ENCODE measurements around the gene COQ8A. TPM values are rescaled to one million over a fixed set of nuclear protein-coding genes. Genes with fewer than 3 reads are reported as not detected.

Gene COQ8A
- polyA plus RNA-seq, 1 donor from 2014 or later: 57.4 TPM

GRCh38 chr1:227003165-227003564 lies 63.1 kb downstream of the COQ8A start:
- Mint-ChIP-seq H3K4me3 (no peak overlapping the region), H3K4me1 (peaks cover 0 to 1% (median 0%) of the 10 kb centered on the region in 3 donors), H3K36me3 (no peaks in the 10 kb centered on the region), H3K27me3 (peaks cover 3% of the 10 kb centered on the region), H3K27ac (no peak overlapping the region), H3K9me3 (peaks cover 0 to 5% (median 0%) of the 10 kb centered on the region in 3 donors)

DNA sequence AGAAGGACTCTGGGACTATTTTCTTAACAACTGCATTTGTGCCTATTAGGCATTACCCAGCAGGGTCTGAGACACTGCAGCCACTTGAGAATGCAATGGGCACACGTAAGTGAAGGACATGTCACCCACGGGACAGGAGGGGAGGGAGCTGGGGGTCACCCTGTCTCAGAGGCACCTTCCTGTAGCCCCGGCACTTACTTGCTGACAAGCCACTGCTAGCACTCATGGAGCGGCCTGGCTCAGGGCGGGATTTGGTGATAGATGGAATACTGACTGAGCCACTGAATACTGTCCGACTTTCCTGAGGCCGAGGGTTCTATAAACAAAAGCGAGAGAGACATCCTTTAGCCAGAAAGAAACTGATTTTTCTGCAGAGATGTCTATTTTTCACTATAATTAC lies 64.7 kb downstream of the COQ8A start:
- H3K27me3 Mint-ChIP-seq: peaks cover 3% of the 10 kb centered on the region
- H3K9me3 Mint-ChIP-seq: no peaks in the 10 kb centered on the region
- peaks cover 0 to 1% (median 0%) of the 10 kb centered on the region in 3 donors for H3K4me1 Mint-ChIP-seq
- no peaks in the 10 kb centered on the region for H3K36me3 Mint-ChIP-seq
- H3K4me3 Mint-ChIP-seq: no peak overlapping the region
- peak overlapping the region in 1 of 3 donors; percentile 5 for H3K27ac Mint-ChIP-seq

DNA sequence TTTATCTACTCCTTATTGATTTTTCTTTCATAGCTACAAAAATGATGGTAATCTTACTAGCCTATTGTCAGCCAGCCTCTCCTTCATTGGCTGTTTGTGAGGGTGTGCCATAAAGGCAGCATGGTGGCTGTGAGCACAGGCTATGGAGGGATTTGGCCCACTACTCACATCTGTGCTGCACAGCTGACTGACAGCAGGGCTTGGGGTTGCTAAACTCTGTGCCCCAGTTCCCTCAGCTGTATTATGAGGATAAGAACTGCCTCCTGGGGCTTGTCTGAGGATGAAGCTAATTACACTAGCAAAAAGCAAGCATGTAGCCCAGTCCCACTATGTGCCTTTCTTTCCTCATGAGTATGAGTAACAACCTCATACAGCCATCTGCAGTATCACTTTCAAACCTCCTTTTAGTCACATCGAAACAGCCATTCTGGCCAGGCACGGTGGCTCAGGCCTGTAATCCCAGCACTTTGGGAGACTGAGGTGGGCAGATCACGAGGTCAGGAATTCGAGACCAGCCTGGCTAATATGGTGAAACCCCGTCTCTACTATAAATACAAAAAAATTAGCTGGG lies 66.2 kb downstream of the COQ8A start:
- H3K27ac Mint-ChIP-seq: no peak overlapping the region
- no peaks in the 10 kb centered on the region for H3K36me3 Mint-ChIP-seq
- H3K4me1 Mint-ChIP-seq: peaks cover 0 to 1% (median 0%) of the 10 kb centered on the region in 3 donors
- H3K9me3 Mint-ChIP-seq: no peaks in the 10 kb centered on the region
- H3K4me3 Mint-ChIP-seq: no peak overlapping the region
- H3K27me3 Mint-ChIP-seq: peaks cover 3% of the 10 kb centered on the region

DNA sequence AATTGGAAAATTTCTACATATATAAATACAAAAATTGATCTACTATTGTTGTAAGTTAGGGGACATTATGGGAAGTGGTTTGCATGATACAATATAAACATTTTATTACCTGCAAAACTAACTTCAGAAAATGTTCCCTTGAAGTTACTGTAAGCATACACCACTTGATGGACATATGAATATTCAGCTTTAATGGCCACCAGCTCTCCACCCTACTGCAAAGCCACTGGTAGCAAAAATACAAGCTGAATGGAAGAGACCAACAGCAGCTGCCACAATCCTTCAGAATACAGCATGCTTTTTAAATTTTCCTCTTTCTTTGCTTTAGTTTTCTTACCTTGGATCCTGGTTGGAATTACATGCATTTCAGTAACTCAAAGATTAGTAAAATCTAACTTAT lies 69.8 kb downstream of the COQ8A start:
- Mint-ChIP-seq H3K4me1 (peaks cover 0 to 1% (median 0%) of the 10 kb centered on the region in 3 donors), H3K27me3 (peaks cover 3% of the 10 kb centered on the region), H3K4me3 (no peak overlapping the region), H3K36me3 (no peaks in the 10 kb centered on the region), H3K27ac (no peak overlapping the region), H3K9me3 (no peaks in the 10 kb centered on the region)

- H3K4me1 Mint-ChIP-seq: peaks cover 0 to 1% (median 0%) of the 10 kb centered on the region in 3 donors
- no peak overlapping the region for H3K4me3 Mint-ChIP-seq
- H3K27me3 Mint-ChIP-seq: peaks cover 3% of the 10 kb centered on the region
- H3K36me3 Mint-ChIP-seq: no peaks in the 10 kb centered on the region
- no peaks in the 10 kb centered on the region for H3K9me3 Mint-ChIP-seq
- no peak overlapping the region for H3K27ac Mint-ChIP-seq
Observed at GRCh38 chr1:227010645-227011044, 70.6 kb downstream of the COQ8A start.

DNA sequence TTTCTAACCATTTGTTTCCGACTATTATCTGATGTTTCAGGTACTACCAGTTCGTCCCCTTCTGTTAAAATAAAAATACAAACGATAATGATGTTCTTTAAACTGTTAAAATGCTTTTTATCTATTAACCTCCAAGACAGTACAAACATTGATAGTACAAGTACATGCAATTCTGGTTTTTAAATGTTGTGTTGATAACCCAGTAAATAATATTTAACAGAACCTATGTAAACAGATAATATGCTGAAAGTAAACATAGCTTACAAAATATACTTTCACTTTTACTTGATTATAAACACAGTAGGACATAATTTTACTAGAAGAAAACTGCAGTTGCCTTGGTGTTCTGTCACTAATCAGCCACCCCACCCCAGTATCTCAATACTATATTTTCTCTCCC lies 76.9 kb downstream of the COQ8A start:
- no peaks in the 10 kb centered on the region for H3K36me3 Mint-ChIP-seq
- H3K27ac Mint-ChIP-seq: no peak overlapping the region
- H3K27me3 Mint-ChIP-seq: no peaks in the 10 kb centered on the region
- peaks cover 2 to 8% (median 5%) of the 10 kb centered on the region in 3 donors for H3K9me3 Mint-ChIP-seq
- no peak overlapping the region for H3K4me3 Mint-ChIP-seq
- no peaks in the 10 kb centered on the region for H3K4me1 Mint-ChIP-seq

GRCh38 chr1:227032396-227032795 lies 92.3 kb downstream of the COQ8A start:
- Mint-ChIP-seq H3K36me3 (peaks cover under 1% of the 10 kb centered on the region), H3K4me1 (peaks cover 0 to 4% (median 0%) of the 10 kb centered on the region in 3 donors), H3K27me3 (peaks cover 2% of the 10 kb centered on the region), H3K4me3 (no peak overlapping the region), H3K27ac (no peak overlapping the region), H3K9me3 (no peaks in the 10 kb centered on the region)

- no peaks in the 10 kb centered on the region for H3K36me3 Mint-ChIP-seq
- peaks cover 6% of the 10 kb centered on the region for H3K27me3 Mint-ChIP-seq
- peaks cover 0 to 3% (median 0%) of the 10 kb centered on the region in 3 donors for H3K9me3 Mint-ChIP-seq
- H3K4me1 Mint-ChIP-seq: peaks cover 0 to 4% (median 0%) of the 10 kb centered on the region in 3 donors
- H3K4me3 Mint-ChIP-seq: no peak overlapping the region
- H3K27ac Mint-ChIP-seq: no peak overlapping the region
Observed at GRCh38 chr1:227033880-227034279, 93.8 kb downstream of the COQ8A start.

DNA sequence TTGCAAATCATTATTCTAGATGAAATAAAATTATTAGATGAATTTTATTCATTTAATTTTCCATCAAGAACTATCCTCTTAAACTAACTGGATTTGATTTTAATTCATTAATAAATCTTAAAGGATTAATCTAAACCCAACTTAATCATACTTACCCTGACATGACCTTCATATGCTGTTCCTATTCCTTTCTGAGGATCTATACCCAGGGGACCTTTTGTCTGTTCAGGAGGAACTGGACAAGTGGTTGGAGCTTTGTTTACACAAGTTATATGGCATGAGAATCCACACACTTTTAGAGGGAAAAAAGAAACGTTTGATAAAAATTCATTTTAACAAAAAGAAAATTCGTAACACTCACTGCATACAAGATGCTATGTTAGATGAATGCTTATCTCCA lies 95.2 kb downstream of the COQ8A start:
- Mint-ChIP-seq H3K9me3 (peaks cover 0 to 3% (median 0%) of the 10 kb centered on the region in 3 donors), H3K4me3 (no peak overlapping the region)

GRCh38 chr1:227037121-227037520 lies 97.0 kb downstream of the COQ8A start:
- peaks cover 0 to 4% (median 0%) of the 10 kb centered on the region in 3 donors for H3K4me1 Mint-ChIP-seq
- H3K27ac Mint-ChIP-seq: no peak overlapping the region
- H3K9me3 Mint-ChIP-seq: peaks cover 0 to 3% (median 0%) of the 10 kb centered on the region in 3 donors
- peaks cover 6% of the 10 kb centered on the region for H3K27me3 Mint-ChIP-seq
- H3K36me3 Mint-ChIP-seq: peaks cover 2% of the 10 kb centered on the region
- H3K4me3 Mint-ChIP-seq: no peak overlapping the region

More for the DNA sequence above, 95.2 kb downstream of the COQ8A start:
- peaks cover 6% of the 10 kb centered on the region for H3K27me3 Mint-ChIP-seq
- no peak overlapping the region for H3K27ac Mint-ChIP-seq
- H3K4me1 Mint-ChIP-seq: peaks cover 0 to 4% (median 0%) of the 10 kb centered on the region in 3 donors
- peaks cover 2% of the 10 kb centered on the region for H3K36me3 Mint-ChIP-seq

Other genes starting within 250 kb of the COQ8A start
- 20.4 TPM for gene ITPKB, start 201.0 kb upstream of the COQ8A start, polyA plus RNA-seq
- 16.1 TPM for gene PSEN2, start 69.7 kb upstream of the COQ8A start, polyA plus RNA-seq